ENCODE measurements around the gene IKZF4.
"Not testable (repeated sequence)": the region's sequence is repeated elsewhere in the genome, so short reads cannot be mapped to it uniquely, and the experiment has no call there.

Gene IKZF4

DNA sequence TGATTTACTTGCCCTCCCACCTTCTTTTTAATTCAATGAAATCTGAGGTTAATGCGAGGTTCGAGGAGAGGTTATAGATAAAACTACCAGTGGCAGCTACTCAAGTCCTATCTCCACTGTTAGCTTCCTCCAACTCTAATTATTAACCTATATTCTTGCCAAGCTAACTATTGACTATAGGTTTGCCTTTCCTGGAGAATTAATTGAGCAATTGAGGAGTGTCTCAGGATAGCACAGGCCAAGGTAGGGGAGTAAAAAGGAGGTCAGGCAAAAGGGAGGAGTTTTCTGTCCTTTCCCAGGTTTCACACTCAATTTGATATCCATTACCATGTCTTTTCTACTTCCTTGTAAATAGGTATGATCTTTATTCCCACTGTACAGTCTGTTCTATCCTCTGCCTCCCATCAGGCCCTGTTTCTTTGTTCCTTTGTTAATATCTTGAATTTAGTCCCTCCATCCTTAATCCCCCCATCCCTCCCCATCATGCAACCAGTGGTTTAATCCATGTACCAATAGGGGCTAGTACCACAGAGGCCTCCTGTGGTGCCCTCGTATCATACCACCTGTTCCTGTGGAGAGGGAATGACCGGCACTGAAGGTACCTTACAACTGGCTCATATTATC lies 27.5 kb upstream of the IKZF4 start:
- Mint-ChIP-seq H3K4me3 (no peak overlapping the region), H3K9me3 (no peaks in the 10 kb centered on the region), H3K36me3 (peaks cover 61% of the 10 kb centered on the region), H3K4me1 (peaks cover 19% of the 10 kb centered on the region), H3K27ac (no peak overlapping the region), H3K27me3 (no peaks in the 10 kb centered on the region)
- no peak for ATAC-seq

DNA sequence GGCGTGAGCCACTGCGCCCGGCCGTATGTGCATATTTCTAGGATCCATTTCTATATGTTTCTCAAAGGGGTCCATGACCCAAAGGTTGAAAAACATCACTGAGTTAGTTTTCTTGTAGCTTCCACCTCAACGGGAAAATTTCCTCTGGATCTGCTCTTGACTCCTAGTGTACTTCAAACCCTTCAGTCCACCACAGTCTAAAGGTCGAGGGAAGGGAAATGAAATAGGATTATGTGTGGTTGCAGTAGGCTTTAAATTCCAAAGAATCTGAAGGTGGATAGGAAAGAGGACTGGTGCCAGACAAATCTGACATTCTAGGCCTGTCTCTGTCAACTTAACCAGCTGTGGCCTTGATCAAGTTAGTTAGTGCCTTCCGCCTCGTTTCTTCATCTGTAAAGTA lies 25.5 kb upstream of the IKZF4 start:
- H3K4me1 Mint-ChIP-seq = peaks cover 19% of the 10 kb centered on the region

GRCh38 chr12:55996201-55996714 lies 24.6 kb upstream of the IKZF4 start:
- no peaks in the 10 kb centered on the region for H3K27me3 Mint-ChIP-seq
- peak overlapping the region; percentile 93 for H3K4me3 Mint-ChIP-seq
- H3K4me1 Mint-ChIP-seq = peaks cover 19% of the 10 kb centered on the region
- no peaks in the 10 kb centered on the region for H3K9me3 Mint-ChIP-seq
- H3K36me3 Mint-ChIP-seq = peaks cover 36% of the 10 kb centered on the region
- ATAC-seq = no peak
- H3K27ac Mint-ChIP-seq = peak overlapping the region; percentile 78

More for the DNA sequence above, 25.5 kb upstream of the IKZF4 start:
- H3K27ac Mint-ChIP-seq = no peak overlapping the region
- H3K27me3 Mint-ChIP-seq = no peaks in the 10 kb centered on the region
- ATAC-seq = no peak
- H3K9me3 Mint-ChIP-seq = no peaks in the 10 kb centered on the region
- H3K36me3 Mint-ChIP-seq = peaks cover 45% of the 10 kb centered on the region
- no peak overlapping the region for H3K4me3 Mint-ChIP-seq

- no peaks in the 10 kb centered on the region for H3K9me3 Mint-ChIP-seq
- no peaks in the 10 kb centered on the region for H3K27me3 Mint-ChIP-seq
These were observed 23.9 kb upstream of the IKZF4 start, which contains the start of gene SUOX for GRCh38 chr12:55996715-55997534. SUOX (plus strand) TSS chr12:55997276; CDS start chr12:56002222, 4,946 bp downstream.

DNA sequence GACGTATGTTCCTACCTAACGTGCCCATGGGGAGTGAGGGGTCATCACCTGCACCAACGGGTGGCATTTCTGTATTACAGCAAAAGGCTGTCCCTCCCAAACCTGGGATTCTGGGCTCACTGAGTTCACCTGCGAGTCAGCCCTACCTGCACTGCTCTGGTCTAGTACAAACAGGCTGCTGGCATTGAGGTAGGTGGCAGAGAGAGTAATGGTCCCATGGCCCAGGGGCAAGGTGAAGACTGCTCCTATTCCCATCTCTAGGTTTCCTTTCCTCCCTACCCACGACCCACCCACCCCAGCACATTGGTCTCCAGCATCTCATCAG lies 23.3 kb upstream of the IKZF4 start:
- peak overlapping the region; percentile 93 for H3K4me3 Mint-ChIP-seq
- no peaks in the 10 kb centered on the region for H3K27me3 Mint-ChIP-seq
- peak; percentile 46 for ATAC-seq
- peaks cover 24% of the 10 kb centered on the region for H3K36me3 Mint-ChIP-seq
- H3K27ac Mint-ChIP-seq = peak overlapping the region; percentile 78
- peaks cover 19% of the 10 kb centered on the region for H3K4me1 Mint-ChIP-seq
- no peaks in the 10 kb centered on the region for H3K9me3 Mint-ChIP-seq

More at GRCh38 chr12:55996715-55997534, 23.9 kb upstream of the IKZF4 start, which contains the start of gene SUOX:
- peak; percentile 95 for ATAC-seq
- H3K4me1 Mint-ChIP-seq = peaks cover 19% of the 10 kb centered on the region
- peak within 1 kb of the TSS; percentile 93 for H3K4me3 Mint-ChIP-seq
- peak within 1 kb of the TSS; percentile 78 for H3K27ac Mint-ChIP-seq
- H3K36me3 Mint-ChIP-seq = peaks cover 30% of the 10 kb centered on the region

DNA sequence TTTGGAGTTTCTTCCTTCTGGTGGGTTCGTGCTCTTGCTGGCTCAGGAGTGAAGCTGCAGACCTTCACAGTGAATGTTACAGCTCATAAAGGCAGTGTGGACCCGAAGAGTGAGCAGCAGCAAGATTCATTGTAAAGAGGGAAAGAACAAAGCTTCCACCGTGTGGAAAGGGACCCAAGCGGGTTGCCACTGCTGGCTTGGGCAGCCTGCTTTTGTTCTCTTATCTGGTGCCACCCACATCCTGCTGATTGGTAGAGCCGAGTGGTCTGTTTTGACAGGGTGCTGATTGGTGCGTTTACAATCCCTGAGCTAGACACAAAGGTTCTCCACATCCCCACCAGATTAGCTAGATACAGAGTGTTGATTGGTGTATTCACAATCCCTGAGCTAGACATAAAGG lies 21.3 kb upstream of the IKZF4 start:
- H3K27me3 Mint-ChIP-seq, H3K27ac Mint-ChIP-seq, H3K4me3 Mint-ChIP-seq, H3K9me3 Mint-ChIP-seq, ATAC-seq: not testable (repeated sequence)
- H3K4me1 Mint-ChIP-seq = peaks cover 19% of the 10 kb centered on the region
- peaks cover 13% of the 10 kb centered on the region for H3K36me3 Mint-ChIP-seq

- peaks cover 19% of the 10 kb centered on the region for H3K4me1 Mint-ChIP-seq
- H3K27ac Mint-ChIP-seq, ATAC-seq, H3K4me3 Mint-ChIP-seq, H3K27me3 Mint-ChIP-seq, H3K9me3 Mint-ChIP-seq: not testable (repeated sequence)
- H3K36me3 Mint-ChIP-seq = peaks cover 14% of the 10 kb centered on the region
These were observed 20.8 kb upstream of the IKZF4 start for GRCh38 chr12:55999999-56000540.

DNA sequence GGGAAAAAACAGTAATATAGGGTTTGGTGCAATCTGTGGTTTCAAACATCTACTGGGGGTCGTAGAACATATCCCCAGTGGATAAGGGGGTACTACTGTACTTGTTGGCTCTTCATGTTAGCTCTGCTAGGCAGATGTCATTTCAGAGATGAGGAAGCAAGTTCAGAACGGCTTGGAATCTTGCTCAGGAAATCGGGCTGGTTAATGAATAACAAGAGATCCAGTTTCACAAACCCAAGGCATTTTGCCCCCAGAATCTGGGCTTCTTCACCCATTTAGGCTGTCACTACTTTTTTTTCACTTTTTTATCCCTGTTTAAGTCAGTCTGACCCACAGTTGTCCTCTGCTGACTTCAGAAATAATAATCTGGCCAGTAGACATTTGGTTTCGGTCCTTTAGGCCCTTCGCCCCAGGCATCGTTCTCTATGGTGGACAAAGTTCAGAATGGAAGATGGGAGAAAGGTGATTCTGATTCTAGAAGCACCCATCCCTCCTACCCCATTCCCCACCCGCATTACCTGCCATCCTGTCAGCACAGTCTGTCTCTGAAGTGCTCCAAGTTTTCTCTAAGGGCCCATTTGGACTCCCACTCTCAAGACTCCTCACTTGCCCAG lies 19.2 kb upstream of the IKZF4 start:
- H3K4me1 Mint-ChIP-seq = peaks cover 11% of the 10 kb centered on the region
- ATAC-seq = no peak
- peaks cover 9% of the 10 kb centered on the region for H3K36me3 Mint-ChIP-seq
- H3K27ac Mint-ChIP-seq = no peak overlapping the region
- no peak overlapping the region for H3K4me3 Mint-ChIP-seq
- no peaks in the 10 kb centered on the region for H3K9me3 Mint-ChIP-seq
- no peaks in the 10 kb centered on the region for H3K27me3 Mint-ChIP-seq

DNA sequence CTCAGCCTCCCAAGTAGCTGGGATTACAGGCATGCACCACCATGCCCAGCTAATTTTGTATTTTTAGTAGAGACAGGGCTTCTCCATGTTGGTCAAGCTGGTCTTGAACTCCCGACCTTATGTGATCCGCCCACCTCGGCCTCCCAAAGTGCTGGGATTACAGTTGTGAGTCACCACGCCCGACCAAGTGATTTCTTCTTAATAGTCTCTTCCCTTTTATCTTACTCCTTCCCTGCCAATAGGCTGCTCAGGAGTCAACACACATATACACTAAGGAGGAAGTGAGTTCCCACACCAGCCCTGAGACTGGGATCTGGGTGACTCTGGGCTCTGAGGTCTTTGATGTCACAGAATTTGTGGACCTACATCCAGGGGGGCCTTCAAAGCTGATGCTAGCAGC lies 17.5 kb upstream of the IKZF4 start:
- H3K4me1 Mint-ChIP-seq = peaks cover 13% of the 10 kb centered on the region
- not testable (repeated sequence) for H3K4me3 Mint-ChIP-seq, H3K27me3 Mint-ChIP-seq, H3K36me3 Mint-ChIP-seq, H3K27ac Mint-ChIP-seq, ATAC-seq, H3K9me3 Mint-ChIP-seq

- Mint-ChIP-seq H3K4me3 (no peak overlapping the region), H3K27ac (no peak overlapping the region), H3K4me1 (peaks cover 19% of the 10 kb centered on the region), H3K36me3 (peaks cover 9% of the 10 kb centered on the region), H3K9me3 (no peaks in the 10 kb centered on the region), H3K27me3 (no peaks in the 10 kb centered on the region)
- no peak for ATAC-seq
These were observed 16.6 kb upstream of the IKZF4 start for GRCh38 chr12:56004211-56004610.

DNA sequence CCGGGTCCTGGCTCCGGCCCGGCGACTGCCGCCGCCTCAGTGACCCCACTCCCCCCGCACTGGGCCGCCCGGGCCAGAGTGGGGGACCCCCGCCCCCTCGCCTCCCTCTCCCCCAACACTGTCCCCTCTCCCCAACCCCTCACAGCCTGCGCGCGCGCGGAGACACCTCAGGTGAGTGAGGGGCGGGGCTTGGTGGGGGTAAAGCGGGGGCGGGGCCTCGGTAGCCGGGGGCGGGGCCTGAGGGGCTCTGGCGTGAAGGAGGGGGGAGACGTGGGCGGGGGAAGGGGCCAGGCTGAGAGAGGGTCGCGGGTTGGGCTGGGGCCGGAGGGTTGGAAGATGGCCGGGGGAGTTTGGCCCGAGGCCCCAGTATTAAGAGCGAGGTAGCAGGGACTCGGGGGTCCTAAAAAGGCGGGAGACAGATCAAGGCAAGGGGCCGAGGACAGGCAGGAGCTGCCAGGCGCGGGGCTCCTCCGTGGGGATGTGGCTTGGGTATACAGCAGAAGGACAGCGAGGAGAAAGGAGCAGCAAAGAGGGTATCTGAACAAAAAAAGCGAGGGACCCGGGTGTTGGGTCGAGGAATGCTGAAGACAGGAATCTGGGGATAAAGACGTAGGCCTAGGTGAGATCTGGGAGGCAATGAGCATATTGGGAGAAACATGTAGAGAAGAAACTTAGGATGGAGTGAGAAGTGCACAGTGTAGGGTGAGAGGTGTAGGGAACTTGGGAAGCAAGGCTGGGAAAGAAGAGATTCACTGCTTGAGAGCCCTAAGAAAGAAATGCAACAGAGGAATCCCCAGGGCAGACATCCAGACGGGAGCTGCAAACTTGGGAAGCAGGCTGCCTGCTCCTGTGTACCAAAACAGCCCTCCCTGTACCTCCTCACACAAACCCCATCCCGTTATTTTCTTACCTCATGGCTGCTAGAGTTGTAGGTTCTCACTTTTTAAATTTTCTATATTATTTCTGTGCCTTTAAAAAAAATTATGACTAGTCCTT lies 13.0 kb upstream of the IKZF4 start:
- peak overlapping the region; percentile 49 for H3K27ac Mint-ChIP-seq
- H3K36me3 Mint-ChIP-seq = peaks cover 9% of the 10 kb centered on the region
- peaks cover 19% of the 10 kb centered on the region for H3K4me1 Mint-ChIP-seq
- no peaks in the 10 kb centered on the region for H3K9me3 Mint-ChIP-seq
- ATAC-seq = peak; percentile 83
- H3K4me3 Mint-ChIP-seq = peak overlapping the region; percentile 84
- H3K27me3 Mint-ChIP-seq = no peaks in the 10 kb centered on the region

GRCh38 chr12:56010111-56010570 lies 10.7 kb upstream of the IKZF4 start:
- H3K4me3 Mint-ChIP-seq = no peak overlapping the region
- no peaks in the 10 kb centered on the region for H3K36me3 Mint-ChIP-seq
- peaks cover 19% of the 10 kb centered on the region for H3K4me1 Mint-ChIP-seq
- H3K9me3 Mint-ChIP-seq = no peaks in the 10 kb centered on the region
- H3K27me3 Mint-ChIP-seq = no peaks in the 10 kb centered on the region
- ATAC-seq = no peak
- H3K27ac Mint-ChIP-seq = no peak overlapping the region

DNA sequence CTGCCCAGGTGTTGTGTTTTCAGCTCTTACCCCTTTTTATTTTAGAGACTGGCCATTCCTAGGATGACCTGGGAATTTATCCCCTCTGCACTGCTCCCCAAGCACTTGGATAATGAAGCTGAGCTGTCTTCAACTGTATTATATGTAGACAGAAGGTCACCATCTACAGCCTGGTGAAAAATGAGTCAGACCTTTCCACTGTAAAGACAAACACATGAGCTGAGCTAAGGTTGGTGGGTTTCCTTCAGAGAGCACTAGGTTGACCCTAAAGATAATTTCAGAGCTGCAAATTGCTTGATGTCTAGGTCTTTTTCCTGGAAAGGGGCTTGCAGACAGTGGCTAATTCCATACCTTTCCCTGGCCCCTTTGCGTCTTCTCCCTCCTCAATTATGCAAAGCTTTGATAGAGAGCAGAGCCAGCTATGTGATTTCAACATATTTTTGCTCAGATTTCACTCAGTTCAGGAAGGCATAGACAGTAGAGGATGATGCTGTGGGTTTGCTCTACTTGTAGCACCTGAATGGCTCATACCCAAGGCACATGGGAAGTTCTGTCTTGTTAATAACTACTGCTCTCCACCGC lies 9.2 kb upstream of the IKZF4 start:
- H3K4me1 Mint-ChIP-seq = peaks cover 19% of the 10 kb centered on the region
- H3K36me3 Mint-ChIP-seq = no peaks in the 10 kb centered on the region
- no peak for ATAC-seq
- H3K27ac Mint-ChIP-seq = no peak overlapping the region
- no peaks in the 10 kb centered on the region for H3K27me3 Mint-ChIP-seq
- H3K4me3 Mint-ChIP-seq = no peak overlapping the region
- no peaks in the 10 kb centered on the region for H3K9me3 Mint-ChIP-seq

DNA sequence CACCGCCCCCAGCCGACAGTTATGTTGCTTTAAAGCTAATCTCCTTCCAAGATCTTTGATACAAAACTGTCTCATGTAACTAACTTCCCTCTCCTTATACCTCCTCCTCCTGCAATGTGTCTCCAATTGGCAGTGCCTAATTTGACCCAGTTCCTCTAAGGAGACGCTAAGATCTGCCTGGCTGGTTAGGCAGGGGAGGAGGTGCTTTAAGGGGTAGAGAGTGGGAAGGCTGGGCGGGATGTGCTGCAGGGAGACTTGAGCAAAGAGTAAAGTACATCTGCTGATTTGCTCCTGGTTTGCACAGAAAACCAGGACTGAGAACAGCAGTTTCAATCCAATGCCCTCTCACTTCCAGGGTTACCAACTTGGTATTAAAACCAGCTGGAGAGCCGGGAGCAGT lies 7.4 kb upstream of the IKZF4 start:
- no peak overlapping the region for H3K27ac Mint-ChIP-seq
- no peaks in the 10 kb centered on the region for H3K9me3 Mint-ChIP-seq
- H3K4me3 Mint-ChIP-seq = no peak overlapping the region
- no peak for ATAC-seq
- H3K4me1 Mint-ChIP-seq = peaks cover 6% of the 10 kb centered on the region
- H3K36me3 Mint-ChIP-seq = no peaks in the 10 kb centered on the region
- no peaks in the 10 kb centered on the region for H3K27me3 Mint-ChIP-seq
